RWPE1 (cell line): ENCODE results near the gene KCNB1.

Experiments used
- CTCF ChIA-PET: fragments of 350-600 bp; sonication (Branson Sonifier 250); formaldehyde crosslinking; extraction: SDS; loops from one replicate; lab custom pipeline; 2021; lab: Yijun Ruan, JAX
- POLR2A ChIA-PET: fragments of 400-600 bp; formaldehyde crosslinking; extraction: SDS; loops from one replicate; lab custom pipeline; 2020; ENCODE audit warnings: antibody characterized with exemption; ENCODE audit not compliant: low non-redundant PET; lab: Yijun Ruan, JAX
- DNase-seq: peaks from one replicate; pipeline ENCODE4 v3.0.0; 2012; ENCODE audit warnings: low spot score
- H3K27ac ChIP-seq: fragments of 450-650 bp; 2 replicates; pipeline ENCODE4 v1.5.1; 2017
- TF ChIP-seq, protein P1 (sequence below): fragments of 450-650 bp; conservative IDR thresholded peaks from 2 replicates; pipeline ENCODE4 v1.5.1; 2017; ENCODE audit warnings: low read depth, mild to moderate bottlenecking

Gene KCNB1

GRCh38 chr20:49354673-49355072, 127.8 kb downstream of the KCNB1 start:
- no peak overlapping the region for H3K27ac ChIP-seq
- TF ChIP-seq, protein P1, sequence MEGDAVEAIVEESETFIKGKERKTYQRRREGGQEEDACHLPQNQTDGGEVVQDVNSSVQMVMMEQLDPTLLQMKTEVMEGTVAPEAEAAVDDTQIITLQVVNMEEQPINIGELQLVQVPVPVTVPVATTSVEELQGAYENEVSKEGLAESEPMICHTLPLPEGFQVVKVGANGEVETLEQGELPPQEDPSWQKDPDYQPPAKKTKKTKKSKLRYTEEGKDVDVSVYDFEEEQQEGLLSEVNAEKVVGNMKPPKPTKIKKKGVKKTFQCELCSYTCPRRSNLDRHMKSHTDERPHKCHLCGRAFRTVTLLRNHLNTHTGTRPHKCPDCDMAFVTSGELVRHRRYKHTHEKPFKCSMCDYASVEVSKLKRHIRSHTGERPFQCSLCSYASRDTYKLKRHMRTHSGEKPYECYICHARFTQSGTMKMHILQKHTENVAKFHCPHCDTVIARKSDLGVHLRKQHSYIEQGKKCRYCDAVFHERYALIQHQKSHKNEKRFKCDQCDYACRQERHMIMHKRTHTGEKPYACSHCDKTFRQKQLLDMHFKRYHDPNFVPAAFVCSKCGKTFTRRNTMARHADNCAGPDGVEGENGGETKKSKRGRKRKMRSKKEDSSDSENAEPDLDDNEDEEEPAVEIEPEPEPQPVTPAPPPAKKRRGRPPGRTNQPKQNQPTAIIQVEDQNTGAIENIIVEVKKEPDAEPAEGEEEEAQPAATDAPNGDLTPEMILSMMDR = no peak
- ChIA-PET POLR2A (interaction anchor here (0.6 kb wide), 1 partner anchor 154 kb away, joined by 3 read pairs; no protein-coding TSS in a partner anchor), CTCF (interaction anchor here (0.6 to 1.1 kb wide), 4 partner anchors 16 to 817 kb away, joined by 3 to 4 read pairs (median 3); no protein-coding TSS in a partner anchor)
- DNase-seq = no peak

DNA sequence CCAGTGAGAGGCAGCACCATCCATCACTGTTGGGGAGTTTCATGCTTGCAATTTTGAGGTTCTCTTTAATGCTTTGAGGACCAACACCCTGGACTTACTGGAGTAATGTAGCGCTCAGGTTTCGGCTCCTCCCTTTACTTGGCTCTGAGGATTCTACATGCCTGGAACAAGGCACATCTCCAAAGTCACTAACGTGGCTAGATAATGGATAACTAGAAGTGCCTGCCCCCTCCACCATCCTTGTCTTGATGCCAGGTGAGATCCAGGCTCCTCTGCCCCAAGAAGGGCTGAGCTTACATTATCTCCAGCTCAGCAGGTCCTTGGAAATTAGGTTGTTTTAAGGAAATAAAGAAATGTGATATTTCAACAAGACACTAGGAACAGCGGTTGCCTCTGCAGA, 129.1 kb downstream of the KCNB1 start:
- TF ChIP-seq, protein P1 = no peak
- no peak for DNase-seq
- POLR2A ChIA-PET = no interaction called here
- H3K27ac ChIP-seq = no peak overlapping the region
- CTCF ChIA-PET = interaction anchor here (0.8 to 1.7 kb wide), 2 partner anchors 19 to 31 kb away, joined by 4 to 5 read pairs; no protein-coding TSS in a partner anchor

- TF ChIP-seq, protein P1 = no peak
- no peak overlapping the region for H3K27ac ChIP-seq
- ChIA-PET POLR2A (no interaction called here), CTCF (interaction anchor here (1.6 to 1.7 kb wide), 2 partner anchors 18 to 132 kb away, joined by 5 to 7 read pairs; no protein-coding TSS in a partner anchor)
- DNase-seq = no peak
These were observed 129.7 kb downstream of the KCNB1 start for GRCh38 chr20:49352751-49353150.

DNA sequence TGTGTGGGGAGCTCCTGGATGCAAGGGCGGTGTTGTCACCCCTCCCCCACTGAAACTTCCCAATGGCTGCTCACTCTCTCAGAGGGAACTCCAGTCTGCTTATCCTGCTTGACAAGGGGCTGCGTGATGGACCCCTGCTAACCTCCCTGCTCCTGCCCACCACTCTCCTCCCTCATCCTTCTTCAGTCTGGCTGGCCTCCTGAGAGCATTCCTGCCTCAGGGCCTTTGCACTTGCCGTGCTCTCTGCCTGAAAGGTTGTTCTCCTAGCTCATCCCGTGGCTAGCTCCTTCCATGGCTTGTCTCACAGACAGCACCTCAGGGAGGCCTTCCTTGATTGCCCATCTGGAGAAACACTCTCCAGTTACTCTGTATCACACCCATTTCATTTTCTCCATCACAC, 130.7 kb downstream of the KCNB1 start:
- CTCF ChIA-PET = interaction anchor here (0.6 to 1.6 kb wide), 3 partner anchors 15 to 668 kb away, joined by 3 to 7 read pairs (median 4); no protein-coding TSS in a partner anchor
- H3K27ac ChIP-seq = no peak overlapping the region
- no peak for DNase-seq
- POLR2A ChIA-PET = no interaction called here
- TF ChIP-seq, protein P1 = no peak

GRCh38 chr20:49349694-49350252, 132.7 kb downstream of the KCNB1 start:
- peak overlapping the region; percentile 6; the same call in 1 of the 2 replicates for H3K27ac ChIP-seq
- ChIA-PET CTCF (interaction anchor here (0.6 to 1.2 kb wide), 2 partner anchors 27 to 134 kb away, joined by 3 to 7 read pairs; no protein-coding TSS in a partner anchor), POLR2A (no interaction called here)
- TF ChIP-seq, protein P1 = no peak
- no peak for DNase-seq

GRCh38 chr20:49349078-49349477, 133.4 kb downstream of the KCNB1 start:
- H3K27ac ChIP-seq = no peak overlapping the region
- ChIA-PET CTCF (no interaction called here), POLR2A (no interaction called here)
- DNase-seq = no peak
- TF ChIP-seq, protein P1 = no peak
